DOHH2 (cell line): ENCODE data around the gene GNG12.

Experiments used
- EZH2phosphoT487 ChIP-seq: fragments of 200-600 bp; sonication (generic); IDR thresholded peaks from 2 replicates; pipeline ENCODE4 v1.6.1; 2017; ENCODE audit warnings: borderline replicate concordance, mild to moderate bottlenecking, antibody characterized with exemption, low read length, moderate library complexity, mixed read lengths
- TF ChIP-seq, protein P1 (sequence below): fragments of 200-600 bp; sonication (generic); IDR thresholded peaks from one replicate; pipeline ENCODE4 v1.5.1; 2014; ENCODE audit warnings: antibody characterized with exemption, mild to moderate bottlenecking, low read depth, low read length; ENCODE audit not compliant: poor library complexity, severe bottlenecking

DNA sequence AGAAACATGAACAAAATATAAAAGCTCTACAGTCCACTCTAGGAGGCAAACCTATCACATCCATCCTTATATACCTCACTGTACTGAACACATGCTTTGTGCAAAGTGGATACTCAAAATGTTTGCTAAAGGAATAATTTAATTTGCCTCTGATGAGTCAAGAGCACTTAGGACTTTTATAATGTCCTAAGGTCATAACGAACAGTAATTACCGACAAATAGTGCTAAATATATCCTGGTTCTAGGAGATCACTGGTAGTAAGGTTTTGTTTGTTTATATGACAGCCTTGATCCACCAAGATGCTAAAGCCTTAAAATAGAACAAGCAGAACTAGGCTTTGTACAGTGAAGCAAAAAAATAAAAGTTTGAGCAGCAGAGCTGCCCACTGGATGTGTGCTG is 77.6 kb downstream of the GNG12 start:
- TF ChIP-seq, protein P1, sequence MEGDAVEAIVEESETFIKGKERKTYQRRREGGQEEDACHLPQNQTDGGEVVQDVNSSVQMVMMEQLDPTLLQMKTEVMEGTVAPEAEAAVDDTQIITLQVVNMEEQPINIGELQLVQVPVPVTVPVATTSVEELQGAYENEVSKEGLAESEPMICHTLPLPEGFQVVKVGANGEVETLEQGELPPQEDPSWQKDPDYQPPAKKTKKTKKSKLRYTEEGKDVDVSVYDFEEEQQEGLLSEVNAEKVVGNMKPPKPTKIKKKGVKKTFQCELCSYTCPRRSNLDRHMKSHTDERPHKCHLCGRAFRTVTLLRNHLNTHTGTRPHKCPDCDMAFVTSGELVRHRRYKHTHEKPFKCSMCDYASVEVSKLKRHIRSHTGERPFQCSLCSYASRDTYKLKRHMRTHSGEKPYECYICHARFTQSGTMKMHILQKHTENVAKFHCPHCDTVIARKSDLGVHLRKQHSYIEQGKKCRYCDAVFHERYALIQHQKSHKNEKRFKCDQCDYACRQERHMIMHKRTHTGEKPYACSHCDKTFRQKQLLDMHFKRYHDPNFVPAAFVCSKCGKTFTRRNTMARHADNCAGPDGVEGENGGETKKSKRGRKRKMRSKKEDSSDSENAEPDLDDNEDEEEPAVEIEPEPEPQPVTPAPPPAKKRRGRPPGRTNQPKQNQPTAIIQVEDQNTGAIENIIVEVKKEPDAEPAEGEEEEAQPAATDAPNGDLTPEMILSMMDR, result no peak
- no peak for TF ChIP-seq EZH2phosphoT487
